Liver (tissue), 9 donors: ENCODE measurements around the gene ANKRD11. TPM values are rescaled to one million over a fixed set of nuclear protein-coding genes. Genes with fewer than 3 reads are reported as not detected.

Experiments used
- DNase-seq: peaks from one replicate; pipeline ENCODE4 v3.0.0-alpha.2; 2017; ENCODE audit warnings: low spot score
- H3K27ac ChIP-seq, 2 donors: one replicate each; pipeline ENCODE4 v1.7.0; 2013; ENCODE audit warnings: inconsistent platforms in 2 of 2, low read length in 2 of 2, control low read depth in 1 of 2, low read depth in 1 of 2, mild to moderate bottlenecking in 1 of 2
- H3K27me3 ChIP-seq, 4 donors: one replicate each; pipeline versions ENCODE4 v1.6.1 to v1.7.0; 2013; ENCODE audit warnings: low read length in 3 of 4, inconsistent platforms in 1 of 4, mild to moderate bottlenecking in 1 of 4, moderate library complexity in 1 of 4; ENCODE audit not compliant: control insufficient read depth in 4 of 4, insufficient read depth in 4 of 4
- H3K36me3 ChIP-seq, 4 donors: one replicate each; pipeline versions ENCODE4 v1.6.1 to v1.7.0; 2013; ENCODE audit warnings: low read length in 3 of 4, mild to moderate bottlenecking in 3 of 4, low read depth in 1 of 4, moderate library complexity in 1 of 4; ENCODE audit not compliant: control insufficient read depth in 4 of 4, insufficient read depth in 3 of 4
- H3K4me1 ChIP-seq, 4 donors: one replicate each; pipeline versions ENCODE4 v1.6.1 to v1.7.0; 2013; ENCODE audit warnings: low read length in 3 of 4, mild to moderate bottlenecking in 3 of 4, moderate library complexity in 1 of 4; ENCODE audit not compliant: control insufficient read depth in 4 of 4, insufficient read depth in 4 of 4
- H3K4me3 ChIP-seq, 3 donors: one replicate each; pipeline versions ENCODE4 v1.6.1 to v1.7.0; 2013; ENCODE audit warnings: low read length in 3 of 3, control low read depth in 1 of 3, low read depth in 1 of 3, mild to moderate bottlenecking in 1 of 3
- H3K9ac ChIP-seq, 2 donors: one replicate each; pipeline ENCODE4 v1.7.0; 2013; ENCODE audit warnings: low read length in 2 of 2, mild to moderate bottlenecking in 2 of 2, moderate library complexity in 2 of 2, control low read depth in 1 of 2, low read depth in 1 of 2
- H3K9me3 ChIP-seq, 4 donors: one replicate each; pipeline versions ENCODE4 v1.6.1 to v1.7.0; 2013; ENCODE audit warnings: low read length in 3 of 4; ENCODE audit not compliant: control insufficient read depth in 4 of 4
- ATF3 ChIP-seq: IDR thresholded peaks from 2 replicates; pipeline ENCODE4 v1.6.1; 2016; ENCODE audit warnings: antibody characterized with exemption
- CTCF ChIP-seq: fragments of 150-350 bp; IDR thresholded peaks from 2 replicates; pipeline ENCODE4 v1.5.1; 2017; ENCODE audit warnings: improper control_type of control experiment, low read depth, low read length; ENCODE audit not compliant: missing input control
- EGR1 ChIP-seq, 2 donors: IDR thresholded peaks; 2 replicates each; pipeline ENCODE4 v1.6.1; 2016 to 2018; ENCODE audit warnings: antibody characterized with exemption in 2 of 2, low read depth in 2 of 2
- FOXA2 ChIP-seq: IDR thresholded peaks from 2 replicates; pipeline ENCODE4 v1.6.1; 2016; ENCODE audit warnings: antibody characterized with exemption
- HNF4A ChIP-seq, 2 donors: conservative IDR thresholded peaks; 2 replicates each; pipeline ENCODE4 v1.6.1; 2016; ENCODE audit warnings: antibody characterized with exemption in 2 of 2, mild to moderate bottlenecking in 2 of 2
- JUND ChIP-seq, 2 donors: IDR thresholded peaks; 2 replicates each; pipeline ENCODE4 v1.6.1; 2016; ENCODE audit warnings: antibody characterized with exemption in 2 of 2
- NR2F2 ChIP-seq: IDR thresholded peaks from 2 replicates; pipeline ENCODE4 v1.6.1; 2016; ENCODE audit warnings: antibody characterized with exemption
- RAD21 ChIP-seq, 2 donors: IDR thresholded peaks; 2 replicates each; pipeline ENCODE4 v1.6.1; 2016; ENCODE audit warnings: antibody characterized with exemption in 2 of 2, mild to moderate bottlenecking in 2 of 2
- REST ChIP-seq: IDR thresholded peaks from 2 replicates; pipeline ENCODE4 v1.6.1; 2016; ENCODE audit warnings: antibody characterized with exemption, mild to moderate bottlenecking
- SP1 ChIP-seq: IDR thresholded peaks from 2 replicates; pipeline ENCODE4 v1.6.1; 2018; ENCODE audit warnings: antibody characterized with exemption, mild to moderate bottlenecking
- TAF1 ChIP-seq: conservative IDR thresholded peaks from 2 replicates; pipeline ENCODE4 v1.6.1; 2016; ENCODE audit warnings: antibody characterized with exemption, mild to moderate bottlenecking
- YY1 ChIP-seq: IDR thresholded peaks from 2 replicates; pipeline ENCODE4 v1.6.1; 2016; ENCODE audit warnings: antibody characterized with exemption, mild to moderate bottlenecking
- ZBTB33 ChIP-seq: IDR thresholded peaks from 2 replicates; pipeline ENCODE4 v1.6.1; 2016; ENCODE audit warnings: antibody characterized with exemption
- WGBS: extraction: QIAGEN DNeasy Blood & Tissue Kit; methylation state at CpG from one replicate; pipeline ENCODE4 v1.1.7; 2013; 5-methylcytosine and 5-hydroxymethylcytosine counted together
- polyA plus RNA-seq, 2 donors: library from polyadenylated mRNA; stranded (reverse) in 1 of 2; unstranded in 1 of 2; fragments of 200-250 nt in 1 of 2; fragments of >200 nt in 1 of 2; fragmentation: Nextera tagmentation in 1 of 2; extraction: Ambion mirVana in 1 of 2; gene quantifications; one replicate each; pipeline versions ENCODE4 v1.2.1 to v1.2.3, GENCODE V29; 2013 to 2015
- total RNA-seq, 2 donors: library from RNA; depleted of rRNA; stranded (reverse); fragments of >200 nt; gene quantifications; one replicate each; pipeline ENCODE4 v1.2.3, GENCODE V29; 2014
- donor health status: healthy.
- donor health status: healthy.
- donor health status: healthy.
- donor health status: healthy.
- donor health status: healthy.

ANKRD11 gene
- total and polyA plus RNA-seq, 4 donors = 16.3 to 55.1 (median 28.0) TPM

GRCh38 chr16:89426736-89427530 lies 63.4 kb downstream of the ANKRD11 start:
- Histone ChIP-seq H3K9ac (no peak overlapping the region), H3K4me1 (peaks cover 12 to 41% (median 36%) of the 10 kb centered on the region in 4 donors), H3K27ac (no peak overlapping the region), H3K4me3 (no peak overlapping the region), H3K36me3 (no peaks in the 10 kb centered on the region), H3K27me3 (no peaks in the 10 kb centered on the region), H3K9me3 (no peaks in the 10 kb centered on the region)
- WGBS = 93% methylated on average over 10 of the region's 10 CpGs
- DNase-seq = no peak
- no peak for TF ChIP-seq TAF1
- TF ChIP-seq ZBTB33 = no peak
- no peak for TF ChIP-seq CTCF
- no peak for TF ChIP-seq RAD21 (IDR thresholded peaks at IDR 0.05)

GRCh38 chr16:89425523-89425922 lies 64.8 kb downstream of the ANKRD11 start:
- no peaks in the 10 kb centered on the region for H3K9me3 ChIP-seq
- TF ChIP-seq TAF1 (no peak), EGR1 (IDR thresholded peaks at IDR 0.05; ENCODE audit: low read depth in 2 of 2) (no peak), YY1 (no peak), REST (no peak), JUND (IDR thresholded peaks at IDR 0.05) (no peak), NR2F2 (no peak), SP1 (no peak), ATF3 (no peak), FOXA2 (no peak), HNF4A (conservative IDR thresholded peaks at IDR 0.05) (no peak)
- 80% methylated on average over 10 of the region's 10 CpGs for WGBS
- no peak overlapping the region for H3K9ac ChIP-seq
- no peaks in the 10 kb centered on the region for H3K36me3 ChIP-seq
- no peak overlapping the region for H3K27ac ChIP-seq
- no peak overlapping the region for H3K4me3 ChIP-seq
- no peak for DNase-seq
- H3K27me3 ChIP-seq = no peaks in the 10 kb centered on the region
- peaks cover 8 to 27% (median 22%) of the 10 kb centered on the region in 4 donors for H3K4me1 ChIP-seq
